Inflammatory macrophage treated with lipopolysaccharide for 4 hours (primary cell): Measurements from ENCODE around the gene AGBL1.

Experiments
- DNase-seq: peaks from one replicate; pipeline ENCODE4 v3.0.0-alpha.2; 2020

AGBL1 gene

GRCh38 chr15:86333819-86334218 lies 254.1 kb downstream of the AGBL1 start:
- DNase-seq, result no peak

- no peak for DNase-seq
Measured at GRCh38 chr15:86336051-86336788, 256.5 kb downstream of the AGBL1 start.

GRCh38 chr15:86337071-86337470 lies 257.4 kb downstream of the AGBL1 start:
- no peak for DNase-seq

- no peak for DNase-seq
Measured at GRCh38 chr15:86347245-86347644, 267.6 kb downstream of the AGBL1 start.

- no peak for DNase-seq
Measured at GRCh38 chr15:86349565-86349964, 269.9 kb downstream of the AGBL1 start.

- DNase-seq, result no peak
Measured at GRCh38 chr15:86353213-86353612, 273.5 kb downstream of the AGBL1 start.

- no peak for DNase-seq
Measured at GRCh38 chr15:86355361-86355760, 275.7 kb downstream of the AGBL1 start.

- DNase-seq, result no peak
Measured at GRCh38 chr15:86355801-86356200, 276.1 kb downstream of the AGBL1 start.

GRCh38 chr15:86362555-86362954 lies 282.9 kb downstream of the AGBL1 start:
- DNase-seq, result no peak

- DNase-seq, result no peak
Measured at GRCh38 chr15:86373147-86373546, 293.5 kb downstream of the AGBL1 start.

- no peak for DNase-seq
Measured at GRCh38 chr15:86375733-86376280, 296.1 kb downstream of the AGBL1 start.

GRCh38 chr15:86377914-86378313 lies 298.2 kb downstream of the AGBL1 start:
- no peak for DNase-seq

GRCh38 chr15:86382341-86382740 lies 302.7 kb downstream of the AGBL1 start:
- DNase-seq, result no peak

GRCh38 chr15:86383611-86384010 lies 303.9 kb downstream of the AGBL1 start:
- DNase-seq, result no peak

GRCh38 chr15:86384186-86384585 lies 304.5 kb downstream of the AGBL1 start:
- no peak for DNase-seq

GRCh38 chr15:86392296-86392695 lies 312.6 kb downstream of the AGBL1 start:
- DNase-seq, result no peak

- DNase-seq, result no peak
Measured at GRCh38 chr15:86392874-86393273, 313.2 kb downstream of the AGBL1 start.

GRCh38 chr15:86394866-86395265 lies 315.2 kb downstream of the AGBL1 start:
- DNase-seq, result no peak

GRCh38 chr15:86399041-86399954 lies 319.6 kb downstream of the AGBL1 start:
- DNase-seq, result no peak

- DNase-seq, result no peak
Measured at GRCh38 chr15:86403221-86403620, 323.6 kb downstream of the AGBL1 start.

GRCh38 chr15:86403914-86404583 lies 324.4 kb downstream of the AGBL1 start:
- no peak for DNase-seq

- no peak for DNase-seq
Measured at GRCh38 chr15:86408261-86408660, 328.6 kb downstream of the AGBL1 start.

- DNase-seq, result no peak
Measured at GRCh38 chr15:86411916-86412315, 332.2 kb downstream of the AGBL1 start.
